Panc1 (cell line): ENCODE results near the gene STK4. TPM values are rescaled to one million over a fixed set of nuclear protein-coding genes. Genes with fewer than 3 reads are reported as not detected.

ENCODE experiments used
- ATAC-seq: fragments of 200-7000 bp; cut with Tn5 transposase; 2 replicates; pipeline ENCODE4 v1.9.1; 2020; ENCODE audit warnings: mild to moderate bottlenecking, moderate library complexity
- BruUV-seq: library from RNA; stranded (reverse); fragments of 400-500 nt; replicated peaks from 2 replicates; lab custom pipeline; 2021; lab: Mats Ljungman, UMichigan
- CTCF ChIA-PET: fragments of 300-600 bp; sonication (Branson Sonifier 250); formaldehyde crosslinking; loops from one replicate; lab custom pipeline; 2022; ENCODE audit warnings: antibody characterized with exemption; lab: Charles Lee
- POLR2A ChIA-PET: fragments of 300-600 bp; sonication (Branson Sonifier 250); formaldehyde crosslinking; loops from one replicate; lab custom pipeline; 2022; ENCODE audit warnings: antibody characterized with exemption; lab: Charles Lee
- DNase-seq: peaks from one replicate; pipeline ENCODE4 v3.0.0-alpha.2; 2010; ENCODE audit warnings: low read depth, low spot score
- H3K27ac ChIP-seq: 2 replicates; pipeline ENCODE4 v1.5.1; 2011; ENCODE audit warnings: mild to moderate bottlenecking, low read length, inconsistent platforms
- H3K27me3 ChIP-seq: fragments of 200-500 bp; sonication (Bioruptor generic); 2 replicates; pipeline ENCODE4 v1.6.0; 2014; ENCODE audit warnings: low read length, inconsistent platforms; ENCODE audit not compliant: control insufficient read depth, insufficient read depth
- H3K36me3 ChIP-seq: fragments of 200-500 bp; sonication (Bioruptor generic); 2 replicates; pipeline ENCODE4 v1.5.1; 2014; ENCODE audit warnings: inconsistent platforms, mild to moderate bottlenecking, low read length, moderate library complexity; ENCODE audit not compliant: control insufficient read depth, insufficient read depth
- H3K4me1 ChIP-seq: 2 replicates; pipeline ENCODE4 v1.5.1; 2011; ENCODE audit warnings: inconsistent platforms, mild to moderate bottlenecking, low read length, moderate library complexity; ENCODE audit not compliant: control insufficient read depth, insufficient read depth
- H3K4me3 ChIP-seq, 2 experiments: 2 replicates each; pipeline ENCODE4 v1.5.1; 2011 to 2012; ENCODE audit warnings: low read depth in 2 of 2, low read length in 2 of 2, mild to moderate bottlenecking in 2 of 2, inconsistent platforms in 1 of 2, moderate library complexity in 1 of 2
- H3K9me3 ChIP-seq: fragments of 200-500 bp; sonication (Bioruptor generic); 2 replicates; pipeline ENCODE4 v1.5.1; 2014; ENCODE audit warnings: low read depth, mild to moderate bottlenecking, inconsistent platforms, low read length, moderate library complexity; ENCODE audit not compliant: control insufficient read depth, insufficient read depth
- CTCF ChIP-seq: fragments of 450-650 bp; IDR thresholded peaks from 2 replicates; pipeline ENCODE4 v1.5.1; 2017; ENCODE audit warnings: mild to moderate bottlenecking
- POLR2AphosphoS5 ChIP-seq: IDR thresholded peaks from 2 replicates; pipeline ENCODE4 v1.6.1; 2012; ENCODE audit warnings: mild to moderate bottlenecking, low read depth, low read length, moderate library complexity
- SIN3A ChIP-seq: IDR thresholded peaks from 2 replicates; pipeline ENCODE4 v1.6.1; 2012; ENCODE audit warnings: low read depth, mild to moderate bottlenecking, low read length, moderate library complexity, borderline replicate concordance; ENCODE audit not compliant: insufficient read depth
- TCF7L2 ChIP-seq: IDR thresholded peaks from 2 replicates; pipeline ENCODE4 v1.6.1; 2011; ENCODE audit warnings: mild to moderate bottlenecking, low read depth, low read length, inconsistent platforms
- in situ Hi-C: cut with HindIII; loops from 2 replicates; pipeline ENCODE4 v1.10.0; 2016; ENCODE audit warnings: low sequenced_read_pairs, low pct_unique_long_range_greater_than_20kb
- intact Hi-C: fragments of 100-400 bp; cut with micrococcal nuclease; formaldehyde crosslinking; loops from one replicate; pipeline ENCODE4 v1.10.0; 2022; ENCODE audit not compliant: unreplicated experiment
- total RNA-seq: library from RNA; stranded (reverse); gene quantifications from one replicate; pipeline ENCODE4 v1.2.1, GENCODE V29; 2021; ENCODE audit not compliant: unreplicated experiment
- TF ChIP-seq, protein P1 (sequence below), 2 experiments: IDR thresholded peaks; 2 replicates each; pipeline ENCODE4 v1.6.1; 2011 to 2012; ENCODE audit warnings: low read depth in 2 of 2, control low read depth in 1 of 2, low read length in 1 of 2, mild to moderate bottlenecking in 1 of 2, moderate library complexity in 1 of 2; ENCODE audit not compliant: insufficient read depth in 1 of 2

Gene STK4
- total RNA-seq, 1 experiment from 2014 or later, result 50.2 TPM

DNA sequence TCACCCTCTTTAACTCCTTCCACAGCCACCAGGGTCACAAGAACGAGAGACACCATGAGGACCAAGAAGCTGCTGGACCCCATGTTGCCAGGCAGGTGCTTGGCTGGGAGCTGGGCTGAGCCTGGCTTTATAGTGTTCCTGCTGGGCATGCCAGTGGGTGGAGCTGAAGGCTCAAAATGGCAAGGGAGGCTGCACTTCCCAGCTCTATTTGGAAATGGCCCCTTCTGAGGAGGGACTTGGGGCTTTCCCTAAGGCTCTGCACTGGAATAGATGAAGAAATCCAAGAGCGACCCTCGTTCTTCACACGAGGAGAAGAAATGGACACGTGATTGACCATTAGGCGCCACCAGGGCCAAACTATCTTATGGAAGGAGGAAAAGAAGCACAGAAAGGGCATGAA lies 158.1 kb downstream of the STK4 start, which contains the start of gene WFDC12:
TSS of gene WFDC12 (minus strand) at position 101 of the 400 bp plus-strand sequence. CDS start at position 83, 18 bp downstream.
- ATAC-seq, result no peak
- no peak for TF ChIP-seq POLR2AphosphoS5
- TF ChIP-seq, protein P1, sequence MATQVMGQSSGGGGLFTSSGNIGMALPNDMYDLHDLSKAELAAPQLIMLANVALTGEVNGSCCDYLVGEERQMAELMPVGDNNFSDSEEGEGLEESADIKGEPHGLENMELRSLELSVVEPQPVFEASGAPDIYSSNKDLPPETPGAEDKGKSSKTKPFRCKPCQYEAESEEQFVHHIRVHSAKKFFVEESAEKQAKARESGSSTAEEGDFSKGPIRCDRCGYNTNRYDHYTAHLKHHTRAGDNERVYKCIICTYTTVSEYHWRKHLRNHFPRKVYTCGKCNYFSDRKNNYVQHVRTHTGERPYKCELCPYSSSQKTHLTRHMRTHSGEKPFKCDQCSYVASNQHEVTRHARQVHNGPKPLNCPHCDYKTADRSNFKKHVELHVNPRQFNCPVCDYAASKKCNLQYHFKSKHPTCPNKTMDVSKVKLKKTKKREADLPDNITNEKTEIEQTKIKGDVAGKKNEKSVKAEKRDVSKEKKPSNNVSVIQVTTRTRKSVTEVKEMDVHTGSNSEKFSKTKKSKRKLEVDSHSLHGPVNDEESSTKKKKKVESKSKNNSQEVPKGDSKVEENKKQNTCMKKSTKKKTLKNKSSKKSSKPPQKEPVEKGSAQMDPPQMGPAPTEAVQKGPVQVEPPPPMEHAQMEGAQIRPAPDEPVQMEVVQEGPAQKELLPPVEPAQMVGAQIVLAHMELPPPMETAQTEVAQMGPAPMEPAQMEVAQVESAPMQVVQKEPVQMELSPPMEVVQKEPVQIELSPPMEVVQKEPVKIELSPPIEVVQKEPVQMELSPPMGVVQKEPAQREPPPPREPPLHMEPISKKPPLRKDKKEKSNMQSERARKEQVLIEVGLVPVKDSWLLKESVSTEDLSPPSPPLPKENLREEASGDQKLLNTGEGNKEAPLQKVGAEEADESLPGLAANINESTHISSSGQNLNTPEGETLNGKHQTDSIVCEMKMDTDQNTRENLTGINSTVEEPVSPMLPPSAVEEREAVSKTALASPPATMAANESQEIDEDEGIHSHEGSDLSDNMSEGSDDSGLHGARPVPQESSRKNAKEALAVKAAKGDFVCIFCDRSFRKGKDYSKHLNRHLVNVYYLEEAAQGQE (IDR thresholded peaks at IDR 0.05; ENCODE audit: insufficient read depth in 1 of 2, low read depth in 2 of 2, low read length in 1 of 2), result no peak
- Histone ChIP-seq H3K9me3 (no peaks in the 10 kb centered on the region), H3K36me3 (no peaks in the 10 kb centered on the region), H3K27ac (no peak within 1 kb of the TSS), H3K27me3 (peaks cover 15% of the 10 kb centered on the region), H3K4me1 (no peaks in the 10 kb centered on the region), H3K4me3 (no peak within 1 kb of the TSS)
- intact Hi-C loops, result loop anchor here (5.0 kb wide), 1 partner anchor 103 kb away; no protein-coding TSS in a partner anchor
- no TSS peak for BruUV-seq
- in situ Hi-C loops, result no loop called here
- ChIA-PET CTCF (interaction anchor here (0.6 kb wide), 1 partner anchor 76 kb away, joined by 4 read pairs; no protein-coding TSS in a partner anchor), POLR2A (no interaction called here)
- no peak for DNase-seq

DNA sequence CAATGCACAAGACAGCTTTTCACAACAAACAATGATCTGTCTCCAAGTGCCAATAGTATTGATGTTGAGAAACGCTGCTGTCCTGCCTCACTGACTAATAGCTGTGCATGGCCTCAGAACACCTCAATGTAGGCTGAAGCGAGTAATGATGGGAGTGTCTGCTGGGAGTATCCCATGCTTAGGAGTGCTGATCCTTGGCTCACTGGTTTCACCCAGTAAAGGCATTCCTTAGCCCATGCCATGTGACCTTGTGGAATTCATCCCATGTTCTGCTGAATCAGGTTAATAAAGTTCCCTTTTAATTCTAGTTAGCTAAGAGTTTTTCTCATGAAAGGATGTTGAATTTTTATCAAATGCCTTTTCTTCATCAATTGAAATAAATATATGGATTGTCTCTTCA lies 161.8 kb downstream of the STK4 start:
- Histone ChIP-seq H3K27ac (no peak overlapping the region), H3K9me3 (no peaks in the 10 kb centered on the region), H3K4me1 (no peaks in the 10 kb centered on the region), H3K36me3 (no peaks in the 10 kb centered on the region), H3K27me3 (peaks cover 14% of the 10 kb centered on the region), H3K4me3 (no peak overlapping the region)
- ATAC-seq, result no peak
- intact Hi-C loops, result no loop called here
- CTCF ChIA-PET, result no interaction called here
- no peak for DNase-seq
- POLR2A ChIA-PET, result interaction anchor here (0.6 kb wide), 1 partner anchor 207 kb away, joined by 4 read pairs; no protein-coding TSS in a partner anchor
- in situ Hi-C loops, result no loop called here
- no TSS peak for BruUV-seq
- TF ChIP-seq, protein P1 (IDR thresholded peaks at IDR 0.05; ENCODE audit: insufficient read depth in 1 of 2, low read depth in 2 of 2, low read length in 1 of 2), result no peak
- TF ChIP-seq TCF7L2, result no peak
- no peak for TF ChIP-seq CTCF
- no peak for TF ChIP-seq SIN3A
- no peak for TF ChIP-seq POLR2AphosphoS5

Other genes with a start within 250 kb of the STK4 start
- 7.4 TPM for gene KCNK15, start 220.6 kb upstream of the STK4 start, total RNA-seq
- gene RIMS4, start 156.0 kb upstream of the STK4 start, total RNA-seq, result 4.0 TPM
- 267 TPM for gene YWHAB, start 80.8 kb upstream of the STK4 start, total RNA-seq
- gene PABPC1L, start 56.5 kb upstream of the STK4 start, total RNA-seq, result 102 TPM
- 30.6 TPM for gene TOMM34, start 6.1 kb upstream of the STK4 start, total RNA-seq
- gene KCNS1, start 134.6 kb downstream of the STK4 start, total RNA-seq, result not detected
- gene WFDC5, start 148.7 kb downstream of the STK4 start, total RNA-seq, result not detected
- not detected for gene WFDC12, start 158.0 kb downstream of the STK4 start, total RNA-seq
- not detected for gene PI3, start 208.4 kb downstream of the STK4 start, total RNA-seq
- not detected for gene SEMG1, start 240.5 kb downstream of the STK4 start, total RNA-seq